IPS-18a (cell line): ENCODE measurements around the gene KCTD10.

Experiments used
- H3K27ac ChIP-seq: one replicate; pipeline ENCODE4 v1.5.1; 2013; ENCODE audit warnings: low read length
- H3K27me3 ChIP-seq: one replicate; pipeline ENCODE4 v1.6.1; 2013; ENCODE audit warnings: mild to moderate bottlenecking, low read length; ENCODE audit not compliant: control insufficient read depth, insufficient read depth
- H3K36me3 ChIP-seq: one replicate; pipeline ENCODE4 v1.6.1; 2013; ENCODE audit warnings: low read depth, low read length; ENCODE audit not compliant: control insufficient read depth
- H3K4me1 ChIP-seq: one replicate; pipeline ENCODE4 v1.6.1; 2013; ENCODE audit warnings: low read depth, low read length; ENCODE audit not compliant: control insufficient read depth
- H3K4me3 ChIP-seq: one replicate; pipeline ENCODE4 v1.5.1; 2013; ENCODE audit warnings: low read length
- H3K9ac ChIP-seq: one replicate; pipeline ENCODE4 v1.6.1; 2013; ENCODE audit warnings: mild to moderate bottlenecking, low read length, moderate library complexity
- H3K9me3 ChIP-seq: one replicate; pipeline ENCODE4 v1.6.1; 2013; ENCODE audit warnings: low read depth, low read length; ENCODE audit not compliant: control insufficient read depth

Gene KCTD10, protein sequence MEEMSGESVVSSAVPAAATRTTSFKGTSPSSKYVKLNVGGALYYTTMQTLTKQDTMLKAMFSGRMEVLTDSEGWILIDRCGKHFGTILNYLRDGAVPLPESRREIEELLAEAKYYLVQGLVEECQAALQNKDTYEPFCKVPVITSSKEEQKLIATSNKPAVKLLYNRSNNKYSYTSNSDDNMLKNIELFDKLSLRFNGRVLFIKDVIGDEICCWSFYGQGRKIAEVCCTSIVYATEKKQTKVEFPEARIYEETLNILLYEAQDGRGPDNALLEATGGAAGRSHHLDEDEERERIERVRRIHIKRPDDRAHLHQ

DNA sequence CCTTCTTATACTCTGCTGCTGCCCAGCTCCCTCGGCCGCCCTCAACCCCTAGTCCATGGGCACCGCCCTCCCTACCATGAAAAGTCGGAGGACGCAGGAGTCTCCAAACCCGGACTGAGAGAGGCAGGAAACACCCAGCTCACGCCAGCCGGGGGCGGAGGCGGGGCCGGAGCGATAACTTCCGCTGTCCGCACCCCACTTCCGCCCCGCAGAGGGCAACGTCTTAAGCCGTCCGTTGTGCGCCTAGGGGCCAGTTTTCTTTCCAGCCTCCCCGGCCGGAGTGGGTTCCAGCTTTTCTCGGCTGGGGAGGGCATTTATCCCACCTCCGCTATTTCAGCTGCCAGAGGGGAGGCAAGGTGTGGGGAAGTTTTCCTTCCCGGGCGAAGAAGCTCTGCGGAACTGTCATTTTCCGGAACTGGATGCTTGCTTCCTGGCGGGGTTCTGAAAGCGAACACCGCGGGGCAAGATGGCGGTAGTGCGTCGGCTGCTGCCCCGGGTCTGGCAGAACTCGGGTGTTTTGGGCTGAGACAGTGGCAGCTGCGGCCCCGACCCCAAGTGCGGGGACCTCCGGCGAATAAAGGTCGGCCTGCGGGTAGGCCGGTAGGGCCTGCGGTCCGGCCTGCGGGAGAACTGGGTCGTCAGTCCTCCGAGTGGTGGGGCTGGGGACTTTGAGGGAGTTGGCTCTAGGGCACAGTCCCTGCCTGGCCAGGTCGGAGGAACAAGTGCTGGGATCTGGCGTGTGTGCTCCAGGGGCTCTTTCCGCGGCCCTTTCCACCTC is at the start of gene KCTD10, which contains the start of gene UBE3B:
TSS of gene KCTD10 (minus strand) at position 116 of the 778 bp plus-strand sequence. CDS start at position 78, 38 bp downstream.
TSS of gene UBE3B (plus strand) at position 450 of the 778 bp plus-strand sequence. CDS start 5,918 bp downstream, outside the sequence.
- H3K4me1 ChIP-seq = peaks cover 7% of the 10 kb centered on the region
- H3K9me3 ChIP-seq = no peaks in the 10 kb centered on the region
- H3K4me3 ChIP-seq = peak within 1 kb of the TSS; percentile 96
- H3K9ac ChIP-seq = peak within 1 kb of the TSS; percentile 89
- no peaks in the 10 kb centered on the region for H3K27me3 ChIP-seq
- peak within 1 kb of the TSS; percentile 99 for H3K27ac ChIP-seq
- H3K36me3 ChIP-seq = peaks cover 3% of the 10 kb centered on the region

DNA sequence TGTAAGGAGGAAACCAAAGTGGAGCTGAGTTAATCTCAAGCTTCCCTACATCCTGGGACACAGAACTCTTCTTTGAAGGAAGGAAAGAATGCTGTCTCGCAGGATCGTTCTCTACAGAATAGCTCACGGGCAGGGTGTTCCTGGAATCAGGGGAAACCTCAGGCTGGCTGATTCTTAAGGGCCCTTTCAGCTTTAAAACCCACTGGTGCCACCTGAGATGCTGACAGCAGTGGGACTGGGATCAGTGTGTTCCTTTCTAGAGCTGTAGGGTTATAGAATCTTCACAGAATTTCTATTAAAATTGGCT is 48.1 kb upstream of the KCTD10 start:
- Histone ChIP-seq H3K9ac (no peak overlapping the region), H3K36me3 (peaks cover 13% of the 10 kb centered on the region), H3K9me3 (no peaks in the 10 kb centered on the region), H3K4me1 (peaks cover 9% of the 10 kb centered on the region), H3K27ac (no peak overlapping the region), H3K27me3 (no peaks in the 10 kb centered on the region), H3K4me3 (no peak overlapping the region)

DNA sequence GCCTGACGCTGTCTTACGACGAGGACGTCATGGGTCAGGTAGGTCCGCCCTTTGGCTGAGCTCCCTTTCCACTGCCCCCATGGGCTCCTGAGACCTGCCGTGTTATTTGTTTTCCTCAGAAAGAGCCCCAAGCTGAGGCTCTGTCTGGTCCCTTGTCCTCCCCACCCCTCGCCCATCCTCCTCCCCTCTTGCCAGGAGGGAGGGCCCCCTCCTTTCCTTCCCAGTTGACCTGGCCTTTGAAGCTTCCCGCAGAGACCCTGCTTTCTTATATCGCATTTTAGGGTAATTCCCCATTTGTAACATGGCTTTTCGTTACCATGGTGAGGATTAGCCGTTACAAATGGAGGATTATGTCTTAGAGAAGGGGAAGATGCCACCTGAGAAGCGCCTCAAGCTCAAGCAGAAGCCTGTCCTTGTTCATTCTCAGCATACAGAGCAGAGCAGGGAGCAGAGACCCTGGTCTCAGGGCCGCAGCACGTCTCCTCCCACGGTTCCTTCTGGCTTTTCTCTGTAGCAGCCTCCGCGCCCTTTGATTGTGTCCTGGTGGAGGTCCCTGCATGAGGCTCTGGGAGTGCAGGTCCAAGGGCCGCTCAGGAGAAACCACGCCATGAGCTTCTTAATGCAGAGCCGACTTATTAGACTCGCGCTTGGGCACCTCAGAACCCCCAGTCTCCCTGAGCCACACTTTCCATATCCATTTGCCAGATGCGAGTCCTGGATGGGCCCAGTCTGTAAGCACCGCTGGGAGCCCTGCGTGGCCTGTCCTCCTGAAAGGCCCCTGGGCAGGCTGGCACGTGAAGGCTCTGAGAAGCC is 47.6 kb upstream of the KCTD10 start:
- no peak overlapping the region for H3K4me3 ChIP-seq
- peaks cover 13% of the 10 kb centered on the region for H3K36me3 ChIP-seq
- no peak overlapping the region for H3K27ac ChIP-seq
- no peak overlapping the region for H3K9ac ChIP-seq
- no peaks in the 10 kb centered on the region for H3K9me3 ChIP-seq
- H3K4me1 ChIP-seq = peaks cover 3% of the 10 kb centered on the region
- no peaks in the 10 kb centered on the region for H3K27me3 ChIP-seq

DNA sequence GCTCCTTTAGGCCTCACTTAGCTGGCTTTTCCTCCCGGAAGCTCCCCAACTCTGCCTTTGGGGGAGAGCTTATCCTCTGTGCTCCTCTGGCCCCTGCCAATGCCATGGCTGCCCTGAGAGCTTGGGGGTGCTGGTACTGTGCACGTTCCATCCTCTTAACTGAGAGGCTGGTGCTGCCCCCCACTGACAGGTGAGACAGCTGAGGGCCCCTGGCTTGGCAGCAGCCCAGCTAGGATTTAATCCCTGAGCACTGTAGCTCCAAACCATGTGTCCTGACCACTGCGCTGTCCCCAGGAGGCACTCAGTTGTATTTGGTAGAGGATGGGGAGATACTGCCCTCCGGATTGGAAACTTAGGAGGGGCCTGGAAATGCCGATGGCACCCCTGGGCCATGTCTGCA is 46.4 kb upstream of the KCTD10 start:
- H3K36me3 ChIP-seq = peaks cover 13% of the 10 kb centered on the region
- H3K27ac ChIP-seq = no peak overlapping the region
- no peak overlapping the region for H3K4me3 ChIP-seq
- no peaks in the 10 kb centered on the region for H3K27me3 ChIP-seq
- H3K9me3 ChIP-seq = no peaks in the 10 kb centered on the region
- no peak overlapping the region for H3K9ac ChIP-seq
- no peaks in the 10 kb centered on the region for H3K4me1 ChIP-seq

DNA sequence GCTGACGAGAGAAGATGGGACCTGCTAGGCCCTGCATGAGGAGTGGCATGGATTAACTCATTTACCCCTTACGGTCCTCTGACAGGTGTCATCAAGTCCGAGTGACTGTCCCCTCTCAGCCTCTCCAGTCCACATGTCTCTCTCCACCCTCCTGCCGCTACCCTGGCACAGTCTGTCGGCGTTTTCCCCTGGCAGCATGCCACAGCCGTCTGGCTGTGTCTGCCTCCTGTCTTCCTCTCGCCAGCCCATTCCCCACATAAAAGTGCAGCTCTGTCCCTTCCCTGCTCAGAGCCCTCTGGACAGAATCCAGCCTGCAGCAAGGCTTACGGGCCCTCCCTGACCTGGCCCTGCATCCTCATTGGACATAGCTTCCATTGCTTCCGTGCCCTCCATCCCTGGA is 46.0 kb upstream of the KCTD10 start:
- H3K4me3 ChIP-seq = no peak overlapping the region
- H3K36me3 ChIP-seq = peaks cover 13% of the 10 kb centered on the region
- no peaks in the 10 kb centered on the region for H3K27me3 ChIP-seq
- H3K9me3 ChIP-seq = no peaks in the 10 kb centered on the region
- H3K4me1 ChIP-seq = no peaks in the 10 kb centered on the region
- no peak overlapping the region for H3K9ac ChIP-seq
- no peak overlapping the region for H3K27ac ChIP-seq

DNA sequence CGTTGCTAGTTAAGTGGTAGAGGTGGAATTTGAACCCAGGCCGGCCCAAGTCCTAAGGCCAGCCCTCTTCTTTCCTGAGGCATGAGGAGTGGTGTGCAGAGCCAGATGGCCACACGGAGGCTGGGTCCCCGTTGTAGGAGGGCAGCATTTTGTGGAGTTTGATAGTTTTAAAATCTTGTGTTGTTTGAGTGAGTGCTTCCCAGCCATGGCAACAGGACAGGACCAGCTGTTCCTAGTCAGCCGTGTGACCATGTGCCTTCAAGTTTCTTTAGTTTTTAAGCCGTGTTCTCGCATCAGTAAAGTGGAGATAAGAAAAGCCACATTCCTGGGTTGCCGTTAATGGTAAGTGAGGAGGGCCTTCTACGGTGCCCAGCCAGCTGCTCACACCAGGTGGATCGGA is 44.7 kb upstream of the KCTD10 start:
- no peak overlapping the region for H3K27ac ChIP-seq
- H3K36me3 ChIP-seq = peaks cover 23% of the 10 kb centered on the region
- H3K4me3 ChIP-seq = no peak overlapping the region
- no peak overlapping the region for H3K9ac ChIP-seq
- no peaks in the 10 kb centered on the region for H3K9me3 ChIP-seq
- no peaks in the 10 kb centered on the region for H3K27me3 ChIP-seq
- H3K4me1 ChIP-seq = no peaks in the 10 kb centered on the region

DNA sequence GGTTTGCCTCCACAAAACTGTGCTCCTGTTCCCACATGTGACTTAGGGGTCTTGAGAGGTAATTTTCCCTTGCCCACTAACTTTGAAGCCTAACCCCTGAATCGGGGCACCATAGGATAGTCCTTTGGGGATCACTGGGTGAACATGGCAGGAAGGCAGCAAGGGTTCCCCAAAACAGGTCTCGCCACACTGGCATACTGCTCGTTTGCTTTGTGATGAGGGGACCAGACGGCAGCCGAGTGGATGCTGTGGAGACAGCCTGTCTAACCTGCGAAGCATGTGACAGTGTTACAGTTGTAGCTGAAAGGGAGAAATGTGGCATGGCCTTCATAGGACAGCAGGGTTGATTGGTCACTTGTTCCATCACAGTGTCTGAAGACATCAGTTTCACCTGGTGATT is 42.7 kb upstream of the KCTD10 start:
- H3K4me3 ChIP-seq = no peak overlapping the region
- H3K27me3 ChIP-seq = no peaks in the 10 kb centered on the region
- H3K36me3 ChIP-seq = peaks cover 26% of the 10 kb centered on the region
- no peaks in the 10 kb centered on the region for H3K9me3 ChIP-seq
- H3K27ac ChIP-seq = no peak overlapping the region
- H3K4me1 ChIP-seq = no peaks in the 10 kb centered on the region
- no peak overlapping the region for H3K9ac ChIP-seq

DNA sequence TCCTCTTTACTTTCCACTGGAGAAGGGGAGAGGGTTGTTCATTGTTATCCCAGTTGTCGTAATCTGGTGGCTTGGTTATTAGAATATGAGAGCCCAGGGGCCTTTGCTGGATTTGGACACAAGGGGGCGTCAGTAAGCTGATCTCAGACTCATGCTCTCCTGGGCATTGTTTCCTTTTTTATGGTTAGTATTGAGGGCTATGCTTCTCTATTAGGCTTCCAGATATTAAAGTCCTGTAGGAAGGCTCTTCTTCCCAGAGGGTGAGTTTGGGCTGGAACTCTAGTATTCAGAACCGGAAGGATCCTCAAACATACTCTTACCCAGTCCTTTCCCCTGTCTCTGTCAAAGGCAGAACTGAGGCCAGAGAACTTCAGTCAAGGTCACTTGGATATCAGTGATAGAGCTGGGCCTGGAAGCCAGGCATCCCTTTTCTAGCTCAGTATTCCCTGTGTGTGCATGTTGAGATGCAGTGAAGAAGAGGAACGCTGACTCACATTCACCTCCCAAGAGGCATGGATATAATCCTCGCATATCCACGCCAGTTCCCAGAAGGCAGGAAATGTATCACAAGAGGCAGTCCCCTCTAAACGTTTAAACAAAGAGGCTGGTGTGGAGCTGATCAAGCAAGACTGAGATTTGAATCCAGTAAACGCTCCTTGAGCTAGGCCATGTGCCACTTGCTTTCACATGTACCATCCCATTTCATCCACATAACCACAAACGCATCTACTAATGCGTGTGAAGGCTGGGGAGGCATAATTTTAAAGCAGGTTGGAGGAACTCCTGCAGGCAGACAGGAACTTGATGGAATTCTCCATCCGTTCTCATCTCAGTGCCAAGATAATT is 41.9 kb upstream of the KCTD10 start:
- no peak overlapping the region for H3K9ac ChIP-seq
- H3K4me3 ChIP-seq = no peak overlapping the region

DNA sequence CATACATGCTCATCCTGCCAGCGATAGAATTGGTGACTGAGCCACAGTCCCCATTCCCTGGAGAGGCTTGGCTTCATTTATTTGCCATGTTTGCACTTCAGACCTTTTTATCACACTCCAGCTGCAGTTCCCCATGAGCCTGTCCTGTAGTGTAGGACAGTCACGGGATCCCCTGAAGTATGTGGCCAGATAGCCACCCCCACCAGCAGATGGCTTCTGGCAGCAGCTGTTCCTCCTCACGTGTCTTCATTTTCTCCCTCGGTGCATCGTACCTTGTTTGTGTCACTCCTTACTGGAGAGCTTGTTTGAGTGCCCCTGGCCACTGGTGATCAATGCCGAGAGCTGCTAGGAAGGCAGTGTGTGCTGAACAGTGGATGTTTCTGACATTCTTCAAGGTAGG is 40.5 kb upstream of the KCTD10 start:
- no peak overlapping the region for H3K27ac ChIP-seq
- no peaks in the 10 kb centered on the region for H3K27me3 ChIP-seq
- no peaks in the 10 kb centered on the region for H3K4me1 ChIP-seq
- no peaks in the 10 kb centered on the region for H3K9me3 ChIP-seq
- H3K4me3 ChIP-seq = no peak overlapping the region
- H3K9ac ChIP-seq = no peak overlapping the region
- peaks cover 30% of the 10 kb centered on the region for H3K36me3 ChIP-seq

More for the DNA sequence above, 41.9 kb upstream of the KCTD10 start:
- H3K9me3 ChIP-seq = no peaks in the 10 kb centered on the region
- H3K4me1 ChIP-seq = no peaks in the 10 kb centered on the region
- no peak overlapping the region for H3K27ac ChIP-seq
- H3K27me3 ChIP-seq = no peaks in the 10 kb centered on the region
- peaks cover 26% of the 10 kb centered on the region for H3K36me3 ChIP-seq

DNA sequence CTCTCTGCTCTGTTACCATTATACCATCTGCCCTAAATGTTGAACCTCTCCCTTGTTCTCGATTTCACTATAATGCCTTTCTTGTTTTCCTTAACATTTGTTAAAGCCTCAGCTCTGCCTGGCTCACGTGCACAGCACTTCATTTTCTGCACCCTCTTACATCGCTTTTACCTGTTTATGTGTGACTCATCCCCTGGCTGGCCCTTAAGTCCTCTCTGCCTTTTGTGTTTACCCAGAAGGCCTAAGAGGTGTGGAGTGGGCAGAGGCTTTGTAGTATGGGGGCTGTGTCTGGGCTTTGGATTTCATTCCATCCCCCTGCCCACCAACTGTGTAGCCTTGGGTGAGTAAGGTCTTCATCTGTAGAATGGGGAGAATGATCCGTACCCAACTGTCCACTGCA is 36.9 kb upstream of the KCTD10 start:
- H3K4me1 ChIP-seq = no peaks in the 10 kb centered on the region
- H3K9ac ChIP-seq = no peak overlapping the region
- H3K27ac ChIP-seq = no peak overlapping the region
- no peaks in the 10 kb centered on the region for H3K9me3 ChIP-seq
- no peak overlapping the region for H3K4me3 ChIP-seq
- peaks cover 39% of the 10 kb centered on the region for H3K36me3 ChIP-seq
- no peaks in the 10 kb centered on the region for H3K27me3 ChIP-seq

DNA sequence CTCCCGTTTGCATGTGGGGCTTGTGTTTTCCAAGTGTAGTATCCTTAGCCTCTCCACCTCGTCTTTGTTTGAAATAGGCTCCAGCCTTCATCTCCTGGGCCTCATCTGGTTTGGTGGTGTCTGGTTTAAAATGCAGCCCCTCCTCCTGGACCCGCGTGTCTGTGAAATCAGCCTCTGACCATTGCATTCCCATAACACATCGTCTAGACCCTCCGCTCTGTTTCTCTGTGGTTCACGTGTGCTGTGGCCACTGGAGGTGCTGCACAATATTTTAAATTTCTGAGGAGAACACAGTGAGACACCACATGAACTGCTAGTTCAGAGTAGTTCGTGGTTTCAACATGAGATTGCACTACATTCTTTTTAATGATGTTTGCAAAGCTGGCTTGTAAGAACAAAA is 36.0 kb upstream of the KCTD10 start:
- Histone ChIP-seq H3K27me3 (no peaks in the 10 kb centered on the region), H3K27ac (no peak overlapping the region), H3K4me3 (no peak overlapping the region), H3K36me3 (peaks cover 46% of the 10 kb centered on the region), H3K9me3 (no peaks in the 10 kb centered on the region), H3K4me1 (no peaks in the 10 kb centered on the region), H3K9ac (no peak overlapping the region)
